Measurements from ENCODE around the gene AMN.

The AMN gene

GRCh38 chr14:102951034-102951433 lies 28.6 kb downstream of the AMN start:
- Histone ChIP-seq H3K27me3 (ENCODE audit: insufficient read depth, low read length, poor library complexity) (peaks cover 2% of the 10 kb centered on the region), H3K36me3 (ENCODE audit: insufficient read depth, low read length) (no peaks in the 10 kb centered on the region), H3K79me2 (ENCODE audit: insufficient read depth, low read length) (no peaks in the 10 kb centered on the region), H3K4me2 (ENCODE audit: insufficient read depth, low read length) (no peak overlapping the region), H3K4me1 (ENCODE audit: insufficient read depth, low read length) (peaks cover 8% of the 10 kb centered on the region), H3K27ac (ENCODE audit: low read length) (no peak overlapping the region), H2AFZ (ENCODE audit: low read depth, low read length) (no peak overlapping the region), H3K9ac (ENCODE audit: low read depth, low read length) (no peak overlapping the region), H3K9me3 (ENCODE audit: insufficient read depth, low read length, severe bottlenecking) (no peaks in the 10 kb centered on the region), H4K20me1 (ENCODE audit: insufficient read depth, low read length) (no peaks in the 10 kb centered on the region), H3K4me3 (ENCODE audit: low read depth in 1 of 2, low read length in 2 of 2) (no peak overlapping the region)
- TF ChIP-seq EZH2 (IDR thresholded peaks at IDR 0.05; ENCODE audit: borderline replicate concordance, low read depth, low read length, severe bottlenecking), result no peak
- TF ChIP-seq, protein P1, sequence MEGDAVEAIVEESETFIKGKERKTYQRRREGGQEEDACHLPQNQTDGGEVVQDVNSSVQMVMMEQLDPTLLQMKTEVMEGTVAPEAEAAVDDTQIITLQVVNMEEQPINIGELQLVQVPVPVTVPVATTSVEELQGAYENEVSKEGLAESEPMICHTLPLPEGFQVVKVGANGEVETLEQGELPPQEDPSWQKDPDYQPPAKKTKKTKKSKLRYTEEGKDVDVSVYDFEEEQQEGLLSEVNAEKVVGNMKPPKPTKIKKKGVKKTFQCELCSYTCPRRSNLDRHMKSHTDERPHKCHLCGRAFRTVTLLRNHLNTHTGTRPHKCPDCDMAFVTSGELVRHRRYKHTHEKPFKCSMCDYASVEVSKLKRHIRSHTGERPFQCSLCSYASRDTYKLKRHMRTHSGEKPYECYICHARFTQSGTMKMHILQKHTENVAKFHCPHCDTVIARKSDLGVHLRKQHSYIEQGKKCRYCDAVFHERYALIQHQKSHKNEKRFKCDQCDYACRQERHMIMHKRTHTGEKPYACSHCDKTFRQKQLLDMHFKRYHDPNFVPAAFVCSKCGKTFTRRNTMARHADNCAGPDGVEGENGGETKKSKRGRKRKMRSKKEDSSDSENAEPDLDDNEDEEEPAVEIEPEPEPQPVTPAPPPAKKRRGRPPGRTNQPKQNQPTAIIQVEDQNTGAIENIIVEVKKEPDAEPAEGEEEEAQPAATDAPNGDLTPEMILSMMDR (IDR thresholded peaks at IDR 0.05; ENCODE audit: borderline replicate concordance, extremely low read depth, low read length, poor library complexity, severe bottlenecking), result no peak
- no peak for DNase-seq
- ATAC-seq (ENCODE audit: insufficient read depth, low read depth), result no peak

DNA sequence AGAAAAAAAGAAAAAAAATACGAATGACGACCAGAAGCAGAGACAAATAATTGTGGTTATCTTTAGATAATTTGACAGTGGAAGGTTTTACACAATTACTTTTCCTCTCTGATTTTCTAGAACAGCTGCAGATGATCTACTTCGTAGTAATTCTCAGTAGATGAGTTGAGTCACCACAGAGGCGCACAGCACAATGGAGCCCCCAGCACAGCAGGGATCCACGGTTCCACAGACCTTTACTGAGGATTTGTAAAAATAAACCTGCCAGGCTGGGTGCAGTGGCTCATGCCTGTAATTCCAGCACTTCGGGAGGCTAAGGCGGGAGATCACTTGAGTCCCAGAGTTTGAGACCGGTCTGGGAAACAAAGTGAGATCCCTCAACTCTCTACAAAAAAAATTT lies 29.3 kb downstream of the AMN start:
- Histone ChIP-seq H4K20me1 (ENCODE audit: insufficient read depth, low read length) (no peaks in the 10 kb centered on the region), H3K9ac (ENCODE audit: low read depth, low read length) (no peak overlapping the region), H3K4me1 (ENCODE audit: insufficient read depth, low read length) (peaks cover 8% of the 10 kb centered on the region), H3K9me3 (ENCODE audit: insufficient read depth, low read length, severe bottlenecking) (no peaks in the 10 kb centered on the region), H3K79me2 (ENCODE audit: insufficient read depth, low read length) (no peaks in the 10 kb centered on the region), H3K36me3 (ENCODE audit: insufficient read depth, low read length) (no peaks in the 10 kb centered on the region), H3K4me3 (ENCODE audit: low read depth in 1 of 2, low read length in 2 of 2) (no peak overlapping the region), H3K27me3 (ENCODE audit: insufficient read depth, low read length, poor library complexity) (peaks cover 2% of the 10 kb centered on the region), H3K4me2 (ENCODE audit: insufficient read depth, low read length) (no peak overlapping the region), H2AFZ (ENCODE audit: low read depth, low read length) (no peak overlapping the region), H3K27ac (ENCODE audit: low read length) (no peak overlapping the region)
- TF ChIP-seq, protein P1 (IDR thresholded peaks at IDR 0.05; ENCODE audit: borderline replicate concordance, extremely low read depth, low read length, poor library complexity, severe bottlenecking), result no peak
- no peak for TF ChIP-seq EZH2 (IDR thresholded peaks at IDR 0.05; ENCODE audit: borderline replicate concordance, low read depth, low read length, severe bottlenecking)
- ATAC-seq (ENCODE audit: insufficient read depth, low read depth) (no peak), DNase-seq (no peak)

DNA sequence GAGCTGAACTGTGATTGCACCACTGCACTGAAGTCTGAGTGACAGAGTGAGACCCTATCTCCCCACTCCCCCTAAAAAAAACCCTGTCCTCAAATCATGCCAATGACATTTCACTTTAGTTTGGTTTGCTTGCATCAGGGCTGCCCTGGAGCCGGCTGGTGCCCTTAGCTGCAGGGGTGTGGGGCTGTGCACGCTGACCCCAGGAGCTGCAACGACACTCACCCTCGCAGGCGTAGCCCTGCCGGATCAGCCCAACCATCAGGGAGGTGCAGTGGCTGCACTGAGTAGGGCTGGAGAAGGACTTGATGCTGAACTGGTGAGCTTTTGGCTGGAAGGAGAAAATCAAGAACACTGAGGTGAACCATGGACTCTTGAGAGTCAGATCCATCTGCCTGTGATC lies 29.8 kb downstream of the AMN start:
- no peaks in the 10 kb centered on the region for H3K79me2 ChIP-seq (ENCODE audit: insufficient read depth, low read length)
- no peaks in the 10 kb centered on the region for H3K36me3 ChIP-seq (ENCODE audit: insufficient read depth, low read length)
- DNase-seq (no peak), ATAC-seq (ENCODE audit: insufficient read depth, low read depth) (no peak)
- TF ChIP-seq EZH2 (IDR thresholded peaks at IDR 0.05; ENCODE audit: borderline replicate concordance, low read depth, low read length, severe bottlenecking), result no peak
- TF ChIP-seq, protein P1 (IDR thresholded peaks at IDR 0.05; ENCODE audit: borderline replicate concordance, extremely low read depth, low read length, poor library complexity, severe bottlenecking), result no peak
- H3K9ac ChIP-seq (ENCODE audit: low read depth, low read length), result no peak overlapping the region
- H3K4me1 ChIP-seq (ENCODE audit: insufficient read depth, low read length), result peaks cover 8% of the 10 kb centered on the region
- no peak overlapping the region for H3K27ac ChIP-seq (ENCODE audit: low read length)
- H3K4me2 ChIP-seq (ENCODE audit: insufficient read depth, low read length), result no peak overlapping the region
- no peak overlapping the region for H3K4me3 ChIP-seq (ENCODE audit: low read depth in 1 of 2, low read length in 2 of 2)
- H3K27me3 ChIP-seq (ENCODE audit: insufficient read depth, low read length, poor library complexity), result peaks cover 2% of the 10 kb centered on the region
- H2AFZ ChIP-seq (ENCODE audit: low read depth, low read length), result no peak overlapping the region
- H4K20me1 ChIP-seq (ENCODE audit: insufficient read depth, low read length), result no peaks in the 10 kb centered on the region
- no peaks in the 10 kb centered on the region for H3K9me3 ChIP-seq (ENCODE audit: insufficient read depth, low read length, severe bottlenecking)

DNA sequence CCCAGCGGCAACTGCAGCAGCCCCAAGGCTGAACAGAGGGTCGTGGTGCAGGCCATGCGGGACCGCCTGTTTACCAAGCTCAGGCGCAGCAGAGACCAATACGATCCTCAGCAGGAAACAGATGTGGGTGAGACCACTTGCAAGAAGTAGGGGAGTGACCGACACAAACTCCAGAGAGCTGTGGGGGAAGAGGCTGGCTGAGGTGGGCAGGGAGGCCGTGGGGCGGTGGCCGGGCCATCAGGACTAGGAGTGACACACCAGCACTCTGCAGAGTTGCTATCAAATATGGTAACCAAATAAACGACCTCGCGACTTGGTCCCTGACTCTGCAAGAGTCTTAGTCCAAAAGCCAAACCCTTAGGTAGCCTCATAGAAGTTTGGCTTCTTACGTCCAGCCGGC lies 30.6 kb downstream of the AMN start:
- peaks cover 2% of the 10 kb centered on the region for H3K27me3 ChIP-seq (ENCODE audit: insufficient read depth, low read length, poor library complexity)
- DNase-seq (no peak), ATAC-seq (ENCODE audit: insufficient read depth, low read depth) (no peak)
- H3K27ac ChIP-seq (ENCODE audit: low read length), result no peak overlapping the region
- no peak overlapping the region for H3K9ac ChIP-seq (ENCODE audit: low read depth, low read length)
- H3K4me3 ChIP-seq (ENCODE audit: low read depth in 1 of 2, low read length in 2 of 2), result no peak overlapping the region
- no peaks in the 10 kb centered on the region for H4K20me1 ChIP-seq (ENCODE audit: insufficient read depth, low read length)
- peaks cover 8% of the 10 kb centered on the region for H3K4me1 ChIP-seq (ENCODE audit: insufficient read depth, low read length)
- H2AFZ ChIP-seq (ENCODE audit: low read depth, low read length), result no peak overlapping the region
- no peaks in the 10 kb centered on the region for H3K9me3 ChIP-seq (ENCODE audit: insufficient read depth, low read length, severe bottlenecking)
- no peaks in the 10 kb centered on the region for H3K36me3 ChIP-seq (ENCODE audit: insufficient read depth, low read length)
- no peaks in the 10 kb centered on the region for H3K79me2 ChIP-seq (ENCODE audit: insufficient read depth, low read length)
- H3K4me2 ChIP-seq (ENCODE audit: insufficient read depth, low read length), result no peak overlapping the region
- TF ChIP-seq EZH2 (IDR thresholded peaks at IDR 0.05; ENCODE audit: borderline replicate concordance, low read depth, low read length, severe bottlenecking), result no peak
- TF ChIP-seq, protein P1 (IDR thresholded peaks at IDR 0.05; ENCODE audit: borderline replicate concordance, extremely low read depth, low read length, poor library complexity, severe bottlenecking), result no peak

All from DND-41 (cell line).